HEK293 (cell line): Measurements from ENCODE around the gene ASL.
"Not testable (repeated sequence)": the region's sequence is repeated elsewhere in the genome, so short reads cannot be mapped to it uniquely, and the experiment has no call there.

Source experiments
- KLF7 ChIP-seq: fragments of 450-650 bp; formaldehyde crosslinking; IDR thresholded peaks from 2 replicates; pipeline ENCODE4 v1.5.1; 2016; ENCODE audit warnings: missing biosample characterization, missing genetic modification characterization, borderline replicate concordance
- SETDB1 ChIP-seq: IDR thresholded peaks from one replicate; pipeline ENCODE4 v1.6.1; 2017; ENCODE audit warnings: mild to moderate bottlenecking, low read length, moderate library complexity, mixed read lengths; ENCODE audit not compliant: insufficient read length

GRCh38 chr7:66072208-66072607, 3.4 kb upstream of the ASL start:
- not testable (repeated sequence) for TF ChIP-seq SETDB1; KLF7 (tag by site-specific recombination)
